Hepatocyte (in vitro differentiated cells): ENCODE results near the gene ADIPOR2.

Experiments
- EZH2 ChIP-seq: fragments of 200-600 bp; sonication (generic); IDR thresholded peaks from 2 replicates; pipeline ENCODE4 v1.6.1; 2016; ENCODE audit warnings: antibody characterized with exemption, mild to moderate bottlenecking, borderline replicate concordance
- EZH2phosphoT487 ChIP-seq: fragments of 200-600 bp; sonication (generic); IDR thresholded peaks from one replicate; pipeline ENCODE4 v1.6.1; 2018; ENCODE audit warnings: antibody characterized with exemption, mild to moderate bottlenecking, low read depth, moderate library complexity; ENCODE audit not compliant: unreplicated experiment, severe bottlenecking
- TF ChIP-seq, protein P1 (sequence below): fragments of 200-600 bp; sonication (generic); IDR thresholded peaks from 2 replicates; pipeline ENCODE4 v1.5.1; 2016; ENCODE audit warnings: antibody characterized with exemption, mild to moderate bottlenecking; ENCODE audit not compliant: poor library complexity

DNA sequence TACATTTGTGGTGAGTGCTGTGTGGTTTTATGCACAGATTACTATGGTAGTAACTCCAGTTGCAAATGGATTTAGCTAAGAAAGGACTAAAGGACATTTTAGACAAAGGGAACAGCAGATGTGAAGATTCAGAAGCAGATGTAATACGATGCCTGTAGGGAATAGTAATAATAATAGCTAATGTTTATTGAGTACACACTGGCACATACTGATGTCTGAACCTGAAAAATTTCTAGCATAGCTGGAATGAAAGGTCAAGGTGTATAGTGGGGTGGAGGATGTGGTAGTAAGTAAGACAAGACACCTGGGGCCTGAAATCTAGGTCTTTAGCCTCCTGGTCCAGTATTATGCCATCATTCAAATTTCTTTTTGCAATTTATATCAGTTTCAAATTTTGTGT lies 75.2 kb downstream of the ADIPOR2 start:
- TF ChIP-seq, protein P1, sequence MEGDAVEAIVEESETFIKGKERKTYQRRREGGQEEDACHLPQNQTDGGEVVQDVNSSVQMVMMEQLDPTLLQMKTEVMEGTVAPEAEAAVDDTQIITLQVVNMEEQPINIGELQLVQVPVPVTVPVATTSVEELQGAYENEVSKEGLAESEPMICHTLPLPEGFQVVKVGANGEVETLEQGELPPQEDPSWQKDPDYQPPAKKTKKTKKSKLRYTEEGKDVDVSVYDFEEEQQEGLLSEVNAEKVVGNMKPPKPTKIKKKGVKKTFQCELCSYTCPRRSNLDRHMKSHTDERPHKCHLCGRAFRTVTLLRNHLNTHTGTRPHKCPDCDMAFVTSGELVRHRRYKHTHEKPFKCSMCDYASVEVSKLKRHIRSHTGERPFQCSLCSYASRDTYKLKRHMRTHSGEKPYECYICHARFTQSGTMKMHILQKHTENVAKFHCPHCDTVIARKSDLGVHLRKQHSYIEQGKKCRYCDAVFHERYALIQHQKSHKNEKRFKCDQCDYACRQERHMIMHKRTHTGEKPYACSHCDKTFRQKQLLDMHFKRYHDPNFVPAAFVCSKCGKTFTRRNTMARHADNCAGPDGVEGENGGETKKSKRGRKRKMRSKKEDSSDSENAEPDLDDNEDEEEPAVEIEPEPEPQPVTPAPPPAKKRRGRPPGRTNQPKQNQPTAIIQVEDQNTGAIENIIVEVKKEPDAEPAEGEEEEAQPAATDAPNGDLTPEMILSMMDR = no peak
- TF ChIP-seq EZH2phosphoT487 = no peak
- no peak for TF ChIP-seq EZH2
